Urothelium cell line (cell line): ENCODE data around the gene RANBP17.

Source experiments
- DNase-seq: peaks from one replicate; pipeline ENCODE4 v3.0.0; 2011; ENCODE audit warnings: low spot score, mixed read lengths
- FAIRE-seq: peaks from 2 replicates; lab custom pipeline; 2011; peaks lifted over from hg19 to GRCh38; lab: Jason Lieb, UNC

The RANBP17 gene

DNA sequence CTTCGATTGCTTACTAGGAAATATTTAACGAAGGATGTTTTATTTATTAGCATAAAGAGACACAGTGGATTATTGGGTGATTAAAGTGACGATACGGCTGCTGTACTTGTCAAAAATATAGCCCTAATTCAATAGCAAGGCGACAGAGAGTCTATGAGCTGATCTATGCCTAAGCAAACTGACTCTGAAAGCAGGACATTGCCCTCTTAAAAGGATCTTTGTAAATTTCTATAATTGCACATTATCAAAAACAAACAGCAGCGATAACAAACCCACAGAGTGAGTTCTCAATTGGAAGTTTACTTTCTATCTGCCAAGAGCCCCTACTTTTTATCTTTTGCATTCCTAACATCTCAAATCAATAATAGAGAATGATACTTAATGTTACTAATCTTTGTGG, 478.7 kb downstream of the RANBP17 start:
- FAIRE-seq, result no peak
- no peak for DNase-seq

DNA sequence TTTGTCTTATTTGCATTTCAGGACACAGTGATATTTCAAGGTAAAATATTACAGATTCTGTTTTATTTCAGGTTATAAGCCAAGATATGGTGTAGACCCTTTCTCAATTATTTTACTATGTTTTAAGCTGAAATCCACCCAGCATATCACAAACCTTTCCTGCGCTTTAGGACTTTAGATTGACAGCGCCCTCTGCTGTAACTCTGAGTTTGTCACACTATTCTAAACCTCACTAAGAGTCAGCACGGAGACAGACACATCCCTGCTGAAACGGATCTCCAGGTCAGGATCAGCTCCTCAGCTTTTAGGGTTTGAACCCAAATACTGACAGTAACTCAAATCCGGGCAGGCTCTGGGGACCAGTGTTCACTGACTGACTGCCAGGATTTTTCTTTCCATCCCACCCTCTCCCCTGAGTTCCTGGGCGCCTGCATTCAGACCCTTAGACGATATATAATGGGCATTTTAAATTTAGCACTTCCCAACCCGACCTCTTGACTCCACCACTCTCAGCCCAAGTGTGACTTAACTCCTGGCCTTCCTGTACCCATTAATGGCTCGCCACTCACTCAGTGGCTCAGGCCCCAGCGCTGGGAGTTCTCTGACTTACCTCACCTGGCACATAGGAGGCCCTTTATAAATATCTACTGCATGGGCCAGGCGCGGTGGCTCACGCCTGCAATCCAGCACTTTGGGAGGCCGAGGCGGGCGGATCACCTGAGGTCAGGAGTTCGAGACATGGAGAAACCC, 480.7 kb downstream of the RANBP17 start:
- DNase-seq (peak; percentile 57), FAIRE-seq (peak; percentile 52)

DNA sequence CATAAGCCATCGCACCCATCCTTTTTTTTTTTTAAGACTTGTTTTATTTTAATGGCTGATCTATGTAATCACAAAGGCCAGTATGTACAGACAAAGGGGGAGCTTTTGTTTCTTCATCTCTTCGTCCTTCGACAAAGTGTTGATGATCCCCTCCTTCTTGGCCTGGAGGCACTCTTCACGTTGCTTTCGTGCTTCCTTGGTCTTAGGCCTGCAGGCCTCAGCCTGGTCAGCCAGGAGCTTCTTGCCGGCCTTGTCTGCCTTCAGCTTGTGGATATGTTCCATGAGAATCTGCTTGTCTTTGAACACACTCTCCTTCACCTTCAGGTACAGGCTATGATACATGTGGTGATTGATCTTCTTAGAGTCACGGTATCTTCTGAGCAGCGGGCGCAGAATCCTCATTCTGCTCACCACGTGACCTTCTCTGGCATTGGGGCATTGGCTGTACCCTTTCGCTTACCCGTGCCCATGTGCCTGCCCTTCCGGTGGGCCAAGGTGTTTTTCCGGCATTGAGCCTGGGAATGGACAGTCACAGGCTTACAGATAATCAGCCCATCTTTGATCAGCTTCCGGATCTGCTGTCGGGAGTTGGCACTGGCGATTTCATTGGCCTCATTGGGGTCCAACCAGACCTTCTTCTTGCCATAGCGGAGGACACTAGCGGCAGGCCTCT, 483.3 kb downstream of the RANBP17 start:
- no peak for FAIRE-seq
- no peak for DNase-seq
